Stimulated activated CD8-positive, alpha-beta memory T cell treated with anti-CD3 and anti-CD28 coated beads, Interleukin-12 subunit alpha, Interleukin-12 subunit beta, amount 100 ng/mL, for 4 hours (primary cell): Measurements from ENCODE around the gene HMGXB4.
"Not testable (repeated sequence)": the region's sequence is repeated elsewhere in the genome, so short reads cannot be mapped to it uniquely, and the experiment has no call there.

Source experiments
- DNase-seq: peaks from one replicate; pipeline ENCODE4 v3.0.0-alpha.2; 2020; ENCODE audit warnings: low read depth

HMGXB4 gene

GRCh38 chr22:35257321-35258190, at the start of gene HMGXB4:
HMGXB4 (plus strand) TSS chr22:35257493; CDS start chr22:35262391, 4,898 bp downstream.
- peak; percentile 82 for DNase-seq

- no peak for DNase-seq
Measured at GRCh38 chr22:35208003-35208402, 49.3 kb upstream of the HMGXB4 start.

- DNase-seq = no peak
Measured at GRCh38 chr22:35209203-35209602, 48.1 kb upstream of the HMGXB4 start.

- DNase-seq = no peak
Measured at GRCh38 chr22:35212009-35212408, 45.3 kb upstream of the HMGXB4 start.

GRCh38 chr22:35212996-35213395, 44.3 kb upstream of the HMGXB4 start:
- DNase-seq = no peak

GRCh38 chr22:35214968-35215367, 42.3 kb upstream of the HMGXB4 start:
- DNase-seq = no peak

- DNase-seq = no peak
Measured at GRCh38 chr22:35215993-35216392, 41.3 kb upstream of the HMGXB4 start.

GRCh38 chr22:35217527-35217926, 39.8 kb upstream of the HMGXB4 start:
- DNase-seq = no peak

GRCh38 chr22:35218079-35218478, 39.2 kb upstream of the HMGXB4 start:
- DNase-seq = no peak

- no peak for DNase-seq
Measured at GRCh38 chr22:35219012-35219411, 38.3 kb upstream of the HMGXB4 start.

- DNase-seq = no peak
Measured at GRCh38 chr22:35220221-35220620, 37.1 kb upstream of the HMGXB4 start.

GRCh38 chr22:35225010-35225409, 32.3 kb upstream of the HMGXB4 start:
- no peak for DNase-seq

GRCh38 chr22:35226958-35227647, 30.2 kb upstream of the HMGXB4 start:
- DNase-seq = no peak

- no peak for DNase-seq
Measured at GRCh38 chr22:35229865-35230264, 27.4 kb upstream of the HMGXB4 start.

- DNase-seq = no peak
Measured at GRCh38 chr22:35230417-35230816, 26.9 kb upstream of the HMGXB4 start.

GRCh38 chr22:35230839-35231584, 26.3 kb upstream of the HMGXB4 start:
- no peak for DNase-seq

- DNase-seq = peak; percentile 25
Measured at GRCh38 chr22:35231585-35232084, 25.7 kb upstream of the HMGXB4 start.

- not testable (repeated sequence) for DNase-seq
Measured at GRCh38 chr22:35238749-35239148, 18.5 kb upstream of the HMGXB4 start.

- not testable (repeated sequence) for DNase-seq
Measured at GRCh38 chr22:35244507-35244906, 12.8 kb upstream of the HMGXB4 start.

- no peak for DNase-seq
Measured at GRCh38 chr22:35250156-35250555, 7.1 kb upstream of the HMGXB4 start.

GRCh38 chr22:35253946-35254345, 3.3 kb upstream of the HMGXB4 start:
- no peak for DNase-seq

- DNase-seq = no peak
Measured at GRCh38 chr22:35257002-35257320, 332 bp upstream of the HMGXB4 start.
